ENCODE results near the gene MEG3. TPM values are rescaled to one million over a fixed set of nuclear protein-coding genes. Genes with fewer than 3 reads are reported as not detected.
A peak's percentile ranks its signal among the peaks of the same experiment; 100 is the strongest.

MEG3 gene
- total RNA-seq, 2 experiments from 2014 or later, result not detected

- no peak for DNase-seq
- Mint-ChIP-seq H3K27me3 (peaks cover 43% of the 10 kb centered on the region), H3K9me3 (no peaks in the 10 kb centered on the region), H3K36me3 (no peaks in the 10 kb centered on the region), H3K4me3 (no peak overlapping the region), H3K4me1 (no peaks in the 10 kb centered on the region), H3K27ac (no peak overlapping the region)
- ATAC-seq (ENCODE audit: low read depth), result no peak
- POLR2A ChIA-PET, result no interaction called here
Observed at GRCh38 chr14:100901391-100902183, 75.7 kb downstream of the MEG3 start.

DNA sequence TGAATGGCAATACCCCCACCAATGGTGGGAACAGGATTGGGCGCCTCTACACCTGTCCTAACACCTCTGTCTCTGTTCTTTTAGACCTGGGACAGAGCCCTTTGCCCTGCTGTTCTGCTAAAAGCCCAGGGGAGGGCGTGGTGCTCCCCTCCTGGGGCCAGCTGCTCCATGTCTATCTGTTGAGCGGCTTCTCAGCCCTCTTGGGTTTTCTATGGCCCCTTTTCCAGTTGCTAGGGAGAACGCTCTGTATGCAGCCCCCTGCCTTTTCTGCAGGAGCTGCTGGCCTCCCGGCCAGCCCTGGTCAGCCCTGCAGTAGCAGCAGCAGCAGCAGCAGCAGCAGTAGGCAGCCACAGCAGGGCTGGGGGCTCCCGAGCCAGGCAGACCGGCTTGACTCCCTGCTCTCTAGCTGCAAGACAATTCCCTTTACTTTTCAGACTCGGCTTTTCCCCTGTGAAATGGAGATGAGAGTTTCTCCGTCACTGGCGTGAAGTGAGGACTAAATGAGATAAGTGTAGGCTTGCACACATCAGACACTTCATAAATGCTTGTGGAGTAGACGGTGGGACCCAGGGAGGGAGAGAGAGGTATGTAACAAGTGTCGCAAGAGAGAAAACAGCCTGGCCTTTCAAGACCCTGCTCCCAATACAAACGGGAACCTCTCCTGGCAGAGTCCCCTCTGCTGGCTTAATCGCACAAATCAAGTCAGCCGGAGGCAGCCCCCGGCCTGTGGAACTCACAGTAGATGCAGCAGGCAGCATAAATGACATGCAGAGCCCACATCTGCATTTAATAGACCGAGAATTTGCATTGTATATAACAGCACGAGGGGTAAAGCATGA, 76.6 kb downstream of the MEG3 start:
- POLR2A ChIA-PET, result no interaction called here
- Mint-ChIP-seq H3K27me3 (peaks cover 43% of the 10 kb centered on the region), H3K4me1 (no peaks in the 10 kb centered on the region), H3K9me3 (no peaks in the 10 kb centered on the region), H3K36me3 (no peaks in the 10 kb centered on the region), H3K4me3 (no peak overlapping the region), H3K27ac (no peak overlapping the region)
- ATAC-seq (ENCODE audit: low read depth), result no peak
- DNase-seq, result no peak

- ATAC-seq (ENCODE audit: low read depth), result no peak
- Mint-ChIP-seq H3K4me3 (no peak overlapping the region), H3K36me3 (no peaks in the 10 kb centered on the region), H3K27ac (no peak overlapping the region), H3K4me1 (no peaks in the 10 kb centered on the region), H3K9me3 (no peaks in the 10 kb centered on the region), H3K27me3 (peaks cover 42% of the 10 kb centered on the region)
- POLR2A ChIA-PET, result no interaction called here
- no peak for DNase-seq
Observed at GRCh38 chr14:100903134-100903468, 77.2 kb downstream of the MEG3 start.

GRCh38 chr14:100903672-100904185, 77.8 kb downstream of the MEG3 start, which contains the start of gene RTL1:
Gene RTL1 (minus strand): TSS chr14:100903722. CDS start chr14:100884788, 18,934 bp downstream.
- Mint-ChIP-seq H3K4me3 (no peak within 1 kb of the TSS), H3K27ac (no peak within 1 kb of the TSS), H3K27me3 (peaks cover 41% of the 10 kb centered on the region), H3K9me3 (no peaks in the 10 kb centered on the region), H3K36me3 (no peaks in the 10 kb centered on the region), H3K4me1 (no peaks in the 10 kb centered on the region)
- DNase-seq, result no peak
- no peak for ATAC-seq (ENCODE audit: low read depth)
- POLR2A ChIA-PET, result no interaction called here

DNA sequence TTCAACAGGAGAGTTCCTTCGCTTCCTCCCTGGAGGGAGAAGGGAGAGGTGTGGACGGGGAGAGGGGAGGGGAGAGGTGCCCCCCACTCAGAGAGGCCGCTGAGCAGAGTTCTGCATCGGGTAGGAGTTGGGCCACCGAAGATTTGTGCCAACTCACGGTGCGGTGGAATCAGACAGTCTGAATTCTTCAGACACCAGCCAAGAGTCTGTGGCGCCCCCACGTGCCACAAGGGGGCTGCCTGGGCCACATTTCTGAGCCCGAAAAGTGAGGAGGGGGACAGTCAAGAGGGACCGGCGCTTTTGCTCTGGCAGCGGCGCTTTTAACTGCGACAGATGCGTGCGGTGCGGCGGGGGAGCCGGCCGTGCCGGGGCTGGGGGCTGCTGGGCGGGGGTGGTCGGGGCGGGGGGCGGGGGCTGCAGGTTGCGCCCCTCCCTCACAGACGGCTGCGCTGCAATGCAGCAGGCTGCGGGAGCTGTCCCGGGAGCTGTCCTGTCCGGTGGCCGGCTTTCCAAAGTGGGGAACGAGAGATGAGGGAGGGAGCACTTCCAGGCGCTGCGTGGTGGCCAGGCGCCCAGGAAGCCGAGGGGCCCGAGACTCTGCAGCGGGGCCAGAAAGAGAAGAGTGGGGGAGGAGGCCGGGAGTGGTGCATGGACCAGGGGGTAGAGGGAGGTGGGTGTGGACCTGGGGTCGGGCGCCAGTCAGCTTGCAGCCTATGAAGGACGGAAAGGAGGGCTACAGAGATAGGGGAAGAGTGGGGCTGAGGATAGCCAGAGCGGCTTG, 78.6 kb downstream of the MEG3 start:
- Mint-ChIP-seq H3K27ac (no peak overlapping the region), H3K9me3 (no peaks in the 10 kb centered on the region), H3K27me3 (peaks cover 33% of the 10 kb centered on the region), H3K36me3 (no peaks in the 10 kb centered on the region), H3K4me1 (no peaks in the 10 kb centered on the region), H3K4me3 (no peak overlapping the region)
- POLR2A ChIA-PET, result no interaction called here
- no peak for DNase-seq
- ATAC-seq (ENCODE audit: low read depth), result no peak

DNA sequence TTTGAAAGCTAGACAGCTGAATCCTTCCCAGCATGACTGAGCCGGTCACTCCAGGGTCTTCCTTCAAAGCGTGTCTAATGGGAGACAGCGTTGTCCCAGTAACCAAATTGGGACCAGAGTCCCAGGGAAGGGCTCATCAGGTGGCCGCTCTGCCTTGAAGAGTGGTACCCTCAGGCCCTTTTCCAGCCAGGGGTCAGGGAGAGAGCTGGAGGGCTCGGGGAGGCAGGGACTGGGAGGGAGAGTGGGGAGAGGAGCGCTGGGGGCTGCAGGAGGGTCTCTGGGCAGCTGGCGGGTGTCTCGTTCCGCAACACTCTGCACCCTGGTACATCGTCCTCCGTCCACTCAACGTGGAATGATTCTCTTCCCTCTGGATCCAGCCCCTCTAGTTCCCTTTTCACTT, 79.2 kb downstream of the MEG3 start:
- DNase-seq (no peak), ATAC-seq (ENCODE audit: low read depth) (no peak)
- Mint-ChIP-seq H3K4me3 (no peak overlapping the region), H3K9me3 (no peaks in the 10 kb centered on the region), H3K27ac (no peak overlapping the region), H3K36me3 (no peaks in the 10 kb centered on the region), H3K4me1 (no peaks in the 10 kb centered on the region), H3K27me3 (peaks cover 26% of the 10 kb centered on the region)
- POLR2A ChIA-PET, result no interaction called here

- H3K36me3 Mint-ChIP-seq, result no peaks in the 10 kb centered on the region
- DNase-seq (no peak), ATAC-seq (ENCODE audit: low read depth) (no peak)
- H3K9me3 Mint-ChIP-seq, result no peaks in the 10 kb centered on the region
- POLR2A ChIA-PET, result no interaction called here
- no peak overlapping the region for H3K27ac Mint-ChIP-seq
- no peaks in the 10 kb centered on the region for H3K4me1 Mint-ChIP-seq
- no peak overlapping the region for H3K4me3 Mint-ChIP-seq
- H3K27me3 Mint-ChIP-seq, result peaks cover 17% of the 10 kb centered on the region
Observed at GRCh38 chr14:100906420-100906819, 80.5 kb downstream of the MEG3 start.

- DNase-seq (no peak), ATAC-seq (ENCODE audit: low read depth) (no peak)
- Mint-ChIP-seq H3K36me3 (no peaks in the 10 kb centered on the region), H3K4me3 (no peak overlapping the region), H3K9me3 (no peaks in the 10 kb centered on the region), H3K27ac (no peak overlapping the region), H3K4me1 (no peaks in the 10 kb centered on the region), H3K27me3 (peaks cover 15% of the 10 kb centered on the region)
- POLR2A ChIA-PET, result no interaction called here
Observed at GRCh38 chr14:100907240-100907639, 81.3 kb downstream of the MEG3 start.

- ATAC-seq (ENCODE audit: low read depth), result no peak
- no peaks in the 10 kb centered on the region for H3K4me1 Mint-ChIP-seq
- POLR2A ChIA-PET, result no interaction called here
Observed at GRCh38 chr14:100909439-100909838, 83.5 kb downstream of the MEG3 start.

More at GRCh38 chr14:100909439-100909838, 83.5 kb downstream of the MEG3 start:
- H3K27me3 Mint-ChIP-seq, result peaks cover 6% of the 10 kb centered on the region
- no peak for DNase-seq
- H3K27ac Mint-ChIP-seq, result no peak overlapping the region
- no peak overlapping the region for H3K4me3 Mint-ChIP-seq
- H3K9me3 Mint-ChIP-seq, result no peaks in the 10 kb centered on the region
- no peaks in the 10 kb centered on the region for H3K36me3 Mint-ChIP-seq

Small RNA genes lying within 50 kb of the gene (microRNA-seq; reads per million reads assigned to microRNA genes)
- gene MIR127 (25.3 reads per million, percentile 32 among the genes with 10 or more reads in this experiment), gene MIR136 (not detected), gene MIR2392 (not detected), gene MIR337 (not detected), gene MIR431 (not detected), gene MIR432 (not detected), gene MIR433 (5.6 reads per million), gene MIR493 (not detected), gene MIR665 (not detected)

Other genes starting within 250 kb of the MEG3 start
- 1 to 10 TPM; 1.5 to 2.3 TPM for gene BEGAIN, start 238.7 kb upstream of the MEG3 start, total RNA-seq
- gene DLK1, start 99.2 kb upstream of the MEG3 start, total RNA-seq, result not detected
- not detected for gene RTL1, start 77.6 kb downstream of the MEG3 start, total RNA-seq